Muscle layer of duodenum (tissue), 2 donors: ENCODE data around the gene RUNX1.

Source experiments
- H3K27ac ChIP-seq: one replicate; pipeline ENCODE4 v1.7.0; 2013; ENCODE audit warnings: mild to moderate bottlenecking, low read length
- H3K27me3 ChIP-seq: one replicate; pipeline ENCODE4 v1.7.0; 2013; ENCODE audit warnings: low read depth, mild to moderate bottlenecking, control low read depth, low read length
- H3K36me3 ChIP-seq, 2 donors: one replicate each; pipeline ENCODE4 v1.7.0; 2013; ENCODE audit warnings: low read length in 2 of 2, control low read depth in 1 of 2, mild to moderate bottlenecking in 1 of 2; ENCODE audit not compliant: insufficient read depth in 2 of 2, control insufficient read depth in 1 of 2
- H3K4me1 ChIP-seq, 2 donors: one replicate each; pipeline ENCODE4 v1.7.0; 2013; ENCODE audit warnings: low read length in 2 of 2, mild to moderate bottlenecking in 2 of 2, control low read depth in 1 of 2, moderate library complexity in 1 of 2; ENCODE audit not compliant: insufficient read depth in 2 of 2, control insufficient read depth in 1 of 2
- H3K4me3 ChIP-seq, 2 donors: one replicate each; pipeline ENCODE4 v1.7.0; 2013; ENCODE audit warnings: low read length in 2 of 2, low read depth in 1 of 2, mild to moderate bottlenecking in 1 of 2
- H3K9me3 ChIP-seq, 2 donors: one replicate each; pipeline ENCODE4 v1.7.0; 2013; ENCODE audit warnings: low read length in 2 of 2, control low read depth in 1 of 2, mild to moderate bottlenecking in 1 of 2; ENCODE audit not compliant: control insufficient read depth in 1 of 2
- donor health status: healthy.

Gene RUNX1

GRCh38 chr21:34836103-34836932, 212.8 kb downstream of the RUNX1 start:
- Histone ChIP-seq H3K27me3 (no peaks in the 10 kb centered on the region), H3K4me1 (no peaks in the 10 kb centered on the region), H3K36me3 (peaks cover 27 to 35% of the 10 kb centered on the region in 2 donors), H3K4me3 (no peak overlapping the region), H3K9me3 (no peaks in the 10 kb centered on the region), H3K27ac (no peak overlapping the region)

- Histone ChIP-seq H3K4me1 (no peaks in the 10 kb centered on the region), H3K9me3 (no peaks in the 10 kb centered on the region), H3K4me3 (no peak overlapping the region), H3K27ac (no peak overlapping the region), H3K27me3 (no peaks in the 10 kb centered on the region), H3K36me3 (peaks cover 27 to 35% of the 10 kb centered on the region in 2 donors)
Observed at GRCh38 chr21:34835526-34835925, 213.6 kb downstream of the RUNX1 start.

- no peak overlapping the region for H3K4me3 ChIP-seq
- no peaks in the 10 kb centered on the region for H3K9me3 ChIP-seq
- H3K27ac ChIP-seq = no peak overlapping the region
- H3K4me1 ChIP-seq = no peaks in the 10 kb centered on the region
- no peaks in the 10 kb centered on the region for H3K27me3 ChIP-seq
- H3K36me3 ChIP-seq = peaks cover 27 to 32% of the 10 kb centered on the region in 2 donors
Observed at GRCh38 chr21:34834852-34835501, 214.1 kb downstream of the RUNX1 start.

GRCh38 chr21:34834290-34834689, 214.8 kb downstream of the RUNX1 start:
- no peaks in the 10 kb centered on the region for H3K4me1 ChIP-seq
- no peaks in the 10 kb centered on the region for H3K9me3 ChIP-seq
- H3K36me3 ChIP-seq = peaks cover 26 to 27% of the 10 kb centered on the region in 2 donors
- no peak overlapping the region for H3K4me3 ChIP-seq
- no peaks in the 10 kb centered on the region for H3K27me3 ChIP-seq
- H3K27ac ChIP-seq = no peak overlapping the region

- Histone ChIP-seq H3K4me1 (no peaks in the 10 kb centered on the region), H3K9me3 (no peaks in the 10 kb centered on the region), H3K4me3 (no peak overlapping the region), H3K27ac (no peak overlapping the region), H3K27me3 (no peaks in the 10 kb centered on the region), H3K36me3 (peaks cover 22 to 27% of the 10 kb centered on the region in 2 donors)
Observed at GRCh38 chr21:34833465-34833864, 215.6 kb downstream of the RUNX1 start.

- Histone ChIP-seq H3K4me3 (no peak overlapping the region), H3K9me3 (no peaks in the 10 kb centered on the region), H3K27me3 (no peaks in the 10 kb centered on the region), H3K4me1 (no peaks in the 10 kb centered on the region), H3K27ac (no peak overlapping the region), H3K36me3 (peaks cover 16 to 23% of the 10 kb centered on the region in 2 donors)
Observed at GRCh38 chr21:34830386-34831170, 218.5 kb downstream of the RUNX1 start.

GRCh38 chr21:34827445-34828235, 221.5 kb downstream of the RUNX1 start:
- Histone ChIP-seq H3K36me3 (peaks cover 5 to 17% of the 10 kb centered on the region in 2 donors), H3K27ac (no peak overlapping the region)

GRCh38 chr21:34826836-34827235, 222.3 kb downstream of the RUNX1 start:
- peaks cover 0 to 13% of the 10 kb centered on the region in 2 donors for H3K36me3 ChIP-seq
- no peak overlapping the region for H3K27ac ChIP-seq
- H3K27me3 ChIP-seq = no peaks in the 10 kb centered on the region
- no peaks in the 10 kb centered on the region for H3K4me1 ChIP-seq
- no peak overlapping the region for H3K4me3 ChIP-seq
- no peaks in the 10 kb centered on the region for H3K9me3 ChIP-seq

More at GRCh38 chr21:34827445-34828235, 221.5 kb downstream of the RUNX1 start:
- Histone ChIP-seq H3K9me3 (no peaks in the 10 kb centered on the region), H3K27me3 (no peaks in the 10 kb centered on the region), H3K4me3 (no peak overlapping the region), H3K4me1 (no peaks in the 10 kb centered on the region)

GRCh38 chr21:34825948-34826548, 223.1 kb downstream of the RUNX1 start:
- Histone ChIP-seq H3K27ac (no peak overlapping the region), H3K27me3 (no peaks in the 10 kb centered on the region), H3K4me1 (no peaks in the 10 kb centered on the region), H3K36me3 (peaks cover 0 to 13% of the 10 kb centered on the region in 2 donors), H3K4me3 (no peak overlapping the region), H3K9me3 (no peaks in the 10 kb centered on the region)

GRCh38 chr21:34825101-34825500, 224.0 kb downstream of the RUNX1 start:
- Histone ChIP-seq H3K36me3 (peaks cover 0 to 13% of the 10 kb centered on the region in 2 donors), H3K27ac (no peak overlapping the region), H3K27me3 (no peaks in the 10 kb centered on the region), H3K4me1 (no peaks in the 10 kb centered on the region), H3K4me3 (no peak overlapping the region), H3K9me3 (no peaks in the 10 kb centered on the region)
